ENCODE data around the gene THBS3.
A peak's percentile ranks its signal among the peaks of the same experiment; 100 is the strongest.

- TF ChIP-seq BHLHE40 (IDR thresholded peaks at IDR 0.05; ENCODE audit: borderline replicate concordance) (no peak), CTBP1 (IDR thresholded peaks at IDR 0.05; ENCODE audit: borderline replicate concordance) (no peak), NFRKB (IDR thresholded peaks at IDR 0.05) (0 out of 2 replicates have a peak, but pooled peaks have one; percentile 21), SUZ12 (IDR thresholded peaks at IDR 0.05) (no peak), FOXK2 (IDR thresholded peaks at IDR 0.05) (no peak), FOXM1 (IDR thresholded peaks at IDR 0.05; ENCODE audit: borderline replicate concordance) (no peak), ZNF384 (IDR thresholded peaks at IDR 0.05) (no peak), HDGF (IDR thresholded peaks at IDR 0.05; ENCODE audit: borderline replicate concordance) (no peak), TARDBP (IDR thresholded peaks at IDR 0.05) (no peak), ELF4 (IDR thresholded peaks at IDR 0.05) (no peak), SP1 (IDR thresholded peaks at IDR 0.05) (no peak), L3MBTL2 (conservative IDR thresholded peaks at IDR 0.05) (peak; percentile 96), ARNT (IDR thresholded peaks at IDR 0.05) (no peak)
Observed at GRCh38 chr1:155226910-155227260, 19.2 kb upstream of the THBS3 start.

All from HEK293T (cell line).